RKO (cell line): ENCODE measurements around the gene C1QTNF1.

Experiments used
- DNase-seq: peaks from one replicate; pipeline ENCODE4 v3.0.0-alpha.2; 2016; ENCODE audit warnings: low spot score

The C1QTNF1 gene

GRCh38 chr17:79039886-79040285 lies 15.9 kb downstream of the C1QTNF1 start:
- no peak for DNase-seq

GRCh38 chr17:79041041-79041570 lies 17.1 kb downstream of the C1QTNF1 start:
- DNase-seq: no peak

GRCh38 chr17:79041723-79042420 lies 17.9 kb downstream of the C1QTNF1 start:
- no peak for DNase-seq

- DNase-seq: no peak
Observed at GRCh38 chr17:79042421-79043190, 18.6 kb downstream of the C1QTNF1 start.

DNA sequence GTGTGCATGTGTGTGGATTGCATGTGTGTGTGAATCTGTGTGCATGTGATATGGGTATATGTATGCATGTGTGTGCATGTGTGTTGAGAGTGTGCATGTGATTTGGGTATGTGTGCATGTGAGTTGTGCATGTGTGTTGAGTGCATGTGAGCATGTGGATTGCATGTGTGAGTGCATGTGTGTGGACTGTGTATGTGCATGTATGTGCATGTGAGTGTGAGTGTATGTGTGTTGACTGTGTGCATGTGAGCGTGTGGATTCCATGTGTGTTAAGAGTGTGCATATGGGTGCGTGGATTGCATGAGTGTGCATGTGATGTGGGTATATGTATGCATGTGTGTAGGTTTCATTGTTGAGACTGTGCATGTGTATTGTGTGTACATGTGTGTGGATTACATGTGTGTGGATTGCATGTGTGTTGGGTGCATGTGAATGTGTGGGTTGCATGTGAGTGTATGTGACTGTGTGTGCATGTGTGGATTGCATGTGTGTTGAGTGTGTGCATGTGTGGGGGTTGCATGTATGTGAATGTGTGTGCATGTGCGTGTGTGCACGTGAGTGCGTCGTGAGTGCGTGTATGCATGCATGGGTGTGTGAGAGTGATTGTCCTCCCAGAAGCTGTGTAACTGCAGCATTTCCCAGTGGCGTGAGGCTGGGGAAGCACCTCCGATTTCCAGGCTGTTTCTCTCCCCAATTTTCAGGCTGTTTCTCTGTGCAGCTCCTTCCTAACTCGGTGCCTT lies 19.4 kb downstream of the C1QTNF1 start:
- DNase-seq: no peak

GRCh38 chr17:79043931-79044320 lies 20.0 kb downstream of the C1QTNF1 start:
- DNase-seq: no peak

GRCh38 chr17:79044462-79044861 lies 20.5 kb downstream of the C1QTNF1 start:
- no peak for DNase-seq

- DNase-seq: no peak
Observed at GRCh38 chr17:79045001-79045729, 21.2 kb downstream of the C1QTNF1 start.

GRCh38 chr17:79045842-79046196 lies 21.9 kb downstream of the C1QTNF1 start:
- peak; percentile 56 for DNase-seq

DNA sequence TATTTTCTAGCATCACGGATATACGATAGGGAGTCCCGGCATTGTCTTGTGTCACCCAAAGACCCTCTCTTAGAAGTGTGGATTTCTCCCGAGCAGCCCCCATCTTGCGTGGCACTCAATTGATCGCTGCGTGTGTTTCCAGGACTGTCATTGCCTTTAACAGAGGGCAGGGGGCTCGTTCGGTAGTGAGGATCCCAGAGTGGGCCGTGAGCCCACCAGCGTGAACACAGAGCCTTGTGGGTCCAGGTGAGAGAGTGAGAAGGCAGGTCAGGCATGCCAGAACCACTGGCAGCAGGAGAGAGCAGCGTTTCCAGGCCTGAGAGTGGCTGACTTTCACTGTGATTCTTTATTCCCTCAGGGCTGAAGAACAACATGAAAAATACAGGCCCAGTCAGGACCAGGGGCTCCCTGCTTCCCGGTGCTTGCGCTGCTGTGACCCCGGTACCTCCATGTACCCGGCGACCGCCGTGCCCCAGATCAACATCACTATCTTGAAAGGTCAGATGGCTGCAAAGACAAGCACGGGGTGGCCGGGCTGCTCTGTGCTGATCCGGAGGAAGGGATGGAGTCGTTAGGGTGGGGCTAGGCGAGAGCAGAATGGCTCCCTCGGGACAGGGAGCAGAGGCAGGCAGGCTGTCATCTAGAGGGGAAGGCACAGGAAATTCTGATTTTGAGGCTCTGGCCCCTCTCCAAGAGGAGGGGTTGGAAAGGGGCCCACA lies 22.4 kb downstream of the C1QTNF1 start:
- no peak for DNase-seq

DNA sequence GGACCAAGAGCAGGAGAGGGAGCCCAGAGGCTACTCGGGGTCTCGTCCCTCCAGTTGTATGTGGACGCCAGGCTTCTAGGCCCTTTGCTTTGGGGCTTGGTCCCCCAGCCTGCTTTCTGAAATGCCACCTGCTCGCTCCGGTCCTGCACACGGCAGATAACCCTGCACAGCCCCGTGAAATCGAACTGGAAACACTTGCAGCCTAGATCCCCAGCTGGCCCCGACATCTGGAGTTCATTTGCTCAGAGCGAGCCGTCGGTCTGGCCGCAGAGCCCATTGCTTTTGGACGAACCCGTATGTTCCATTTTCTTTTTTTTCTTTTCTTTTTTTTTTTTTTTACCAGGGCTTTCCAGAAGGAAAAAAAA lies 22.9 kb downstream of the C1QTNF1 start:
- no peak for DNase-seq

DNA sequence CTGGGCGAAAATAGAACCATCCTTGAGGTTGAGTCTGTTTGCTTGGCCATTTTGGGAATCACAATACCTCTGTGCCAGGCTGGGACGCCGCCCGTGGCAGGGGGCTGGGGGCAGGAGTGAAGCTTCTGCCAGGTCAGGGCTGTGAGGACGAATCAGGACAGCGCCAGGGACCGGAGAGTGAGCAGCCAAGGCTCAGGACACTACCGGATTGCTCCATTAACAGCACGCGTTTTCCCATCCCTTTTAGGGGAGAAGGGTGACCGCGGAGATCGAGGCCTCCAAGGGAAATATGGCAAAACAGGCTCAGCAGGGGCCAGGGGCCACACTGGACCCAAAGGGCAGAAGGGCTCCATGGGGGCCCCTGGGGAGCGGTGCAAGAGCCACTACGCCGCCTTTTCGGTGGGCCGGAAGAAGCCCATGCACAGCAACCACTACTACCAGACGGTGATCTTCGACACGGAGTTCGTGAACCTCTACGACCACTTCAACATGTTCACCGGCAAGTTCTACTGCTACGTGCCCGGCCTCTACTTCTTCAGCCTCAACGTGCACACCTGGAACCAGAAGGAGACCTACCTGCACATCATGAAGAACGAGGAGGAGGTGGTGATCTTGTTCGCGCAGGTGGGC lies 23.4 kb downstream of the C1QTNF1 start:
- DNase-seq: no peak

DNA sequence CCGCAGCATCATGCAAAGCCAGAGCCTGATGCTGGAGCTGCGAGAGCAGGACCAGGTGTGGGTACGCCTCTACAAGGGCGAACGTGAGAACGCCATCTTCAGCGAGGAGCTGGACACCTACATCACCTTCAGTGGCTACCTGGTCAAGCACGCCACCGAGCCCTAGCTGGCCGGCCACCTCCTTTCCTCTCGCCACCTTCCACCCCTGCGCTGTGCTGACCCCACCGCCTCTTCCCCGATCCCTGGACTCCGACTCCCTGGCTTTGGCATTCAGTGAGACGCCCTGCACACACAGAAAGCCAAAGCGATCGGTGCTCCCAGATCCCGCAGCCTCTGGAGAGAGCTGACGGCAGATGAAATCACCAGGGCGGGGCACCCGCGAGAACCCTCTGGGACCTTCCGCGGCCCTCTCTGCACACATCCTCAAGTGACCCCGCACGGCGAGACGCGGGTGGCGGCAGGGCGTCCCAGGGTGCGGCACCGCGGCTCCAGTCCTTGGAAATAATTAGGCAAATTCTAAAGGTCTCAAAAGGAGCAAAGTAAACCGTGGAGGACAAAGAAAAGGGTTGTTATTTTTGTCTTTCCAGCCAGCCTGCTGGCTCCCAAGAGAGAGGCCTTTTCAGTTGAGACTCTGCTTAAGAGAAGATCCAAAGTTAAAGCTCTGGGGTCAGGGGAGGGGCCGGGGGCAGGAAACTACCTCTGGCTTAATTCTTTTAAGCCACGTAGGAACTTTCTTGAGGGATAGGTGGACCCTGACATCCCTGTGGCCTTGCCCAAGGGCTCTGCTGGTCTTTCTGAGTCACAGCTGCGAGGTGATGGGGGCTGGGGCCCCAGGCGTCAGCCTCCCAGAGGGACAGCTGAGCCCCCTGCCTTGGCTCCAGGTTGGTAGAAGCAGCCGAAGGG lies 24.2 kb downstream of the C1QTNF1 start:
- no peak for DNase-seq

DNA sequence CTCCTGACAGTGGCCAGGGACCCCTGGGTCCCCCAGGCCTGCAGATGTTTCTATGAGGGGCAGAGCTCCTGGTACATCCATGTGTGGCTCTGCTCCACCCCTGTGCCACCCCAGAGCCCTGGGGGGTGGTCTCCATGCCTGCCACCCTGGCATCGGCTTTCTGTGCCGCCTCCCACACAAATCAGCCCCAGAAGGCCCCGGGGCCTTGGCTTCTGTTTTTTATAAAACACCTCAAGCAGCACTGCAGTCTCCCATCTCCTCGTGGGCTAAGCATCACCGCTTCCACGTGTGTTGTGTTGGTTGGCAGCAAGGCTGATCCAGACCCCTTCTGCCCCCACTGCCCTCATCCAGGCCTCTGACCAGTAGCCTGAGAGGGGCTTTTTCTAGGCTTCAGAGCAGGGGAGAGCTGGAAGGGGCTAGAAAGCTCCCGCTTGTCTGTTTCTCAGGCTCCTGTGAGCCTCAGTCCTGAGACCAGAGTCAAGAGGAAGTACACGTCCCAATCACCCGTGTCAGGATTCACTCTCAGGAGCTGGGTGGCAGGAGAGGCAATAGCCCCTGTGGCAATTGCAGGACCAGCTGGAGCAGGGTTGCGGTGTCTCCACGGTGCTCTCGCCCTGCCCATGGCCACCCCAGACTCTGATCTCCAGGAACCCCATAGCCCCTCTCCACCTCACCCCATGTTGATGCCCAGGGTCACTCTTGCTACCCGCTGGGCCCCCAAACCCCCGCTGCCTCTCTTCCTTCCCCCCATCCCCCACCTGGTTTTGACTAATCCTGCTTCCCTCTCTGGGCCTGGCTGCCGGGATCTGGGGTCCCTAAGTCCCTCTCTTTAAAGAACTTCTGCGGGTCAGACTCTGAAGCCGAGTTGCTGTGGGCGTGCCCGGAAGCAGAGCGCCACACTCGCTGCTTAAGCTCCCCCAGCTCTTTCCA lies 25.1 kb downstream of the C1QTNF1 start:
- DNase-seq: no peak

DNA sequence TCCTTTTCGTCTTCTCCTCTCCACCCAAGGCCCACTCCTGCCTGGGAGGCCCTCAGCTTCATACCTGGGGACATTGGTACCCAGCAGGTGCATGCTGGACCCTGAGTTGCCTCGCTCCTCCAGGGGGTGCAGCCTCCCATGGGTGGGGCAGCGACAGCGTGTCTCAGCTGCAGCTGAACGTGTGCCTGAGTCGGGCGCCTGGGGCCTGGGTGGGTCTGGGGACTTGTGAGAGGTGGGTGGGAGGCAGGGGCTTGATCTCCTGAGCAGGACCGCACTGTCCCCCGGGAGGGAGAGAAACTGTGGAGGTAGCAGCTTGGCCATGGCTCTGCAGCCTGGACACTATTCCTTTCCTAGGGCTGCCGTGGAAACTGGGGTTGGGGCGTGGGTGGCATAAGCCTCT lies 25.9 kb downstream of the C1QTNF1 start:
- no peak for DNase-seq

- no peak for DNase-seq
Observed at GRCh38 chr17:79050551-79050950, 26.6 kb downstream of the C1QTNF1 start.

GRCh38 chr17:79051306-79051705 lies 27.3 kb downstream of the C1QTNF1 start:
- no peak for DNase-seq

- no peak for DNase-seq
Observed at GRCh38 chr17:79052131-79052530, 28.2 kb downstream of the C1QTNF1 start.
